Measurements from ENCODE around the gene TP53I13.

The TP53I13 gene

DNA sequence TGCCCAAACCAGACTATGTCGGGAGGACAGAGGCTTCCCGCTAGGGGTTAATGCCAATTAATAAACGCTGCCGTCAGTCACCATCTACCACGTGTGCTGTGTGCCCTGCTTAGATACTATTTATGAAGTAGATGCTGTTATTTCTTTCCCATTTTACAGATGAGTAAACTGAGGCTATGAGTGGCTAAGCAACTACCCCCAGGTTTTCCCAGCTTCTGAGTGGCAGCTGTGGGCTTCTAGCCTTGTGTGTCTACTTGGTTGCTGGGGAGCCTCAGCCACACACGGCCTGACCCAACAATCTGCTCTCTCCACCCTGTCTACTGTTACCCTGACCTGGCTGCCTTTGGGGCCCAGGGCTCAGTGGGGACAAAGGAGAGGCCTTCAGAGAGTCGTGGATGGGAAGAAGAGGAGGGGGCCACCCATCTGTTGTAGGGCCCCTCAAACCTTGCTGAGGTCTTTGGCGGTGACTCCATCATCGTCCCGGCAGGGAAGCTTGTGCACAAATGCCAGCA, 13.8 kb downstream of the TP53I13 start:
- no peak for DNase-seq

DNA sequence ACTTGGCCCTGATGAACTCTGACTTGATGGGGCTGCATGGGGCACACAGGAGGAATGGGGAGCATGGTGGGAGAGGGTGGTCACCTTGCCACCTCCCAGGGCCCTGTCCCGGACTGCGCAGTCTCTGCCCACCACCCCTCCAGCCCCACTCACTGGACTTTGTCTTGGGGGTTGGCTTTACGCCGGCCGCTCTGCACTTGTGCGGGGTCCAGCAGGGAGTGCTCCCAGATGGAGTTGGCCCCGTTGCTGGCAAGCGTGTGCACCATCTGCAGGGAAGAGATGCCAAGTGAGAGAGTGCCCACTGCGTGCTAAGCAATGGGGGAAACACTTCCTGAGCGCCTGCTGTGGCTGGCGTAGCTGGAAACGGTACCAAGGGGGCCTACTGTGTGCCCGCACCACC, 14.3 kb downstream of the TP53I13 start:
- no peak for DNase-seq

DNA sequence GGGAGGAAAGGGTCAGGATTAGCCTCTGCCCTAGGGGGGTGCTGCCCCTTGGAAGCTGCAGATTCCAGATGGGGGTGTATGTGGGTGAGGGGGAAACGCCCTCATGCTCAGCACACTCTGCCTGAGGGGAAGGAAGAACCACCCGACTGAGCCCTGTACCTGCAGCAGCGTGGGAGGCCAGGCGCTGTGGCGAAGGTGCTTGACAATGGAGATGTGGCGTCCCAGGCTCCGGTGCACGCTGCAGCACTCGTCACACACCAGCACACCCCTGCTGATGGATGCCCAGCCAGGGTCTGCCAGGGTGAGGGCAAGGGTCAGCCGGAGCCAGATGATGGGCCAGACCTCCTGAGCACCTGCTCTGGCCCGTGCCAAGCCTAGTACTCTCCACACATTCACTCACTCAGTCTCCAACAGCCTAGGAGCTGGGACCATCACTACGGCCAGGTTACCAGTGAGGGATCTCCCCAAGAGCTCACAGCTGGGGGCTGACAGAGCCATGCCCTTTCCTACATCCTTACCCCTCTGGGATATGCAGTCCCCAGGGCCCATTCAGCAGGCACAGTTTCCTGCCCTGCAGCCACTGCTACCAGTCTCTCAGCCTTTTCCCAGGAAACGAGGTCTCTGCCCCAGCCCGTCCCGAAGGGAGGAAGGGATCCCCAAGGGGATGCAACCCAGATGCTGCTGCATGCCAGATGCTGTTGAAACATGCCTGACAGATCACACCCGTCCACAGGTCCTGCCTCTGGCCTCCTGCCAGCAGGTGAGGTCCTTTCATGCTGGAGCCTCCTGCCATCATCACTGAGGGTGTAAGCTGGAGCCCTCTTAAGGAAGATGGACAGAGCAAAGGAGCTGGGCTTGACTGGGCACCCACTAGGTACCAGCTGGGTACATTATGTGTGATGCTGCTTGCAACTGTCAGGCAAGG, 15.1 kb downstream of the TP53I13 start:
- no peak for DNase-seq

DNA sequence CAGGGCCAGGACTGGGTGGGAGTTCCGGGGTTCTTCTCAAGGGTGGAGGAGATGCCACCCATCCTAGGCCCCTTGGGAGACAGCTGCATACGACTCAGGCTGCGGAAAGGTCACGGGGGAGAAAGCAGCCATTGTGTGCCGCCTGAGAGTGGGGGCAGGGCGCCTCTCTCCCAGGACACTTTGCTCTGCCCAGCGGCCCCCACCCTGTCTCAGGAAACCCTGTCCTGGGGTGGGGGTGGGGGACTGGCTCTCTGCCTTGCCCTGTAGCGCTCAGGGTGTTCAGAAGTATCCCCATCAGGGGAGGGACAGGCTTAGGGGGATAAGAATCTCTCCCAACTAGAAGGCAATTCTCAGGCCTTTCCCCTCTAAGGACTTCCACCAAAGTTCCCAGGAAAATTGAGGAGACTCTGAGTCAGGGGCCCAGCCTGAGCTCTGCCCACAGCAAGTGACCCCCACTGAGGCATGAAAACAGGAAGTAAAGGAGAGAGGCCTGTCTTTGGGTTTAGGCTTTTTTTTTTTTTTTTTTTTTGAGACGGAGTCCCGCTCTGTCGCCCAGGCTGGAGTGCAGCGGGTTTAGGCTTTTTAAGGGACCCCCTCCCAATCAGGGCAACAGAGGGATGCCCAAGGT, 16.1 kb downstream of the TP53I13 start:
- no peak for DNase-seq

DNA sequence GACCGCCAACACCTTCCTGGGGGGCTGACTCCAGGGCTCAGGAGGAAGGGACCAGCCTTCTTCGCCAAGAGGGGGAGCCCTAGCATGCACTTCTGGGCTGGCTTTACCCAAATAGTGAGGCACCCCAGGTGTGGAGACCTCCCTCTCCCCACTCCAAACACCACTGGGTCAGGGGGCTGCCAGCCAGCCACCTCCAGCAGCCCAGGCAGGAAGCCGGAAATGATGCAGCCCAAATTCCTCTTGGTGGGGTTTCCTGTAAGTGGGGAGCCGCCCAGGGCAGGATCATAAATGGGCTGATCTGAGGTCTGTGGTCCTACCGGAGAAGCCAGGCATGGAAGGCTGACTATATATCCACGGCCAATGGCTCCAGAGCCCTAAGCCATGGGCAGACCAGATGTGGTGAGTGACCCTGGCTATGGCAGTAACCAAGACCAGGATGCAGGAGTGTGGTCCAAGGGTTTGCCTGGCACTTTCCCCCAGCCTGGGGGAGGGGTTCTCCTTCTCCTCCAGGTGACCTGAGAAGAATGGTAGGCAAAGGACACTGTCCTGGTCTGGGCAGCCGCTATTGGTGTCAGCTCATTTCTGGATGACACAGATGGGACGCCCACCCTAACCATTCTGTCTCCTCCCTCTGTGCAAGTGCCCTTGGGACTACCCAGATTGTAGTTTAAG, 16.7 kb downstream of the TP53I13 start:
- DNase-seq = no peak

DNA sequence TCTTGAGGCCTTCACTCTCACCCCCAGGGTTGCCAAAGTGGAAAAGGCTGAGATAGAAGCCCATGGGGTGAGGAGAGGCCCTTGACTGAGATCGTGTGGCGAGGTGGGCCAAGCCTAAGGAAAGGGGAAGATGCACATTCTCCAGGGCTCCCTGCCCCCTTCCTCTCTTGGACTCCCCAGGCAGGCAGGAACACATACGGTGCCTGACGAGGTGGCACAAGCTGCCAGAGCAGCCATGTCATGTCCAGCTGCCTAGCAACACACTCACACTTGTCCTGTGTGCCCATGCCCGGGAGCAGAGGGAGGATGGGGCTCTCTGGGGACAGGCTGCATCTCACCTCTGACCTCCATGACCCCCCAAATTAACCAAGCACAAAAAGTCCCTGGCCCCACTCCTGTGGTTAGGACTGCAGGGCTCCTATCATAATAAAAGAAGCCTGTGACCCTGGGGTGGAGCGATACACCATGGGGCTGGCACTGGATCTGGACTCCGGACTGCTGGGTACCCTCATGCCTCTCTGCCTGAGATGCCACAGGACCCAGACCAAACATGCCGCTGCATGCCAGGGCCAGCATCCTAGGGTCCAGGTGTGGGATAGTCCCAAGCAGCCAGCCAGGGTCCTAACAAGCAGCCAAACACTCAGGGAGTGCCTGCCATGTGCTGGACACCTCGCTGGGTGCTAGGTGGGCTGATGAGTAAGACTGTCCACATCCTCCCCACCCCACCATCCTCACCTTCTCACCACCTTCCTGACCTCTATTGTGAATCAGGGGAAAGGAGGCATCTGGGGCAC, 18.4 kb downstream of the TP53I13 start:
- no peak for DNase-seq

DNA sequence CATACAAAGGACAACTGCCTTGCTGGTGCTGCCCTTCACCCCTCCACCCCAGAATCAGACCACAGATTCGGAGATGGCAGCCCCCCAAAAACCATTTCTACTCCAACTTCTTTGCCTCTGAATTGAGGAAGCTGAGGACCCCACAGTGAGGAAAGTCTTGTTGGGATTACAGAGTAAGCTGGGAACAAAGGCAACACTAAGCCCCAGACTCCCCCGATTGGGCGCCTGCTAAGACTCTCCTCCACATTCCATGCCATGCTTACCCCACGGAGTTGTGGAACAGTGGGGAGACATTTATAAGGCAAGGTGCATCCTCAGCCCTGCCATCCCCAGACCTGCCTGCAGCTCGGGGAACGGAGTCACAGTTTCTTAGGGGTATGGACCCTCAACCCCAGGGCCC, 19.1 kb downstream of the TP53I13 start:
- DNase-seq = no peak

DNA sequence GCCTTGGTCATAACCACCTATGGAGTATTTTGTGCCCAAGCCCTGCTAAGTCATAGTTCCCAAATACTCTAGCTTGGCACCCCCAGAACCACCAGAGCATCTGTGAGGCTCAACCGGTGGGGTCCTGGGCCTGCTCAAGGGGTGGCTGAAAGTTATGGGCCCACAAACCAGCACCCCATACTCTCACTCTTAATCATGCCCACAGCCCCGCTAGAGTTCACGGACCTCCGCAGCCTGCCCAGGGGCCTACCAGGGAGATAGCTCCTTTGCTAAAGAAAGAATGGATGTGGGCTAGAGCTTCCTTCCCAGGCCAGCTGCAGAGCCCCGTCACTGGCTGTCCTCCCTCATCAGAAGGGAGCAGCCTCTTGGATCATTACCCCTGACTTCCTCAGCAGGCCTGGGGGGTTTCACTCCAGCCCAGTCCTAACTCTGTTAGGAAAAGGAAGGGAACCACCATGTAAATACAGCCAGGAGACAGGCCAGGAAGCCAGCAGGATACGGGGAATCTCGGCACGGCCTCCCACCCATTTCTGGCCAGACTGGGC, 19.6 kb downstream of the TP53I13 start:
- DNase-seq = no peak

DNA sequence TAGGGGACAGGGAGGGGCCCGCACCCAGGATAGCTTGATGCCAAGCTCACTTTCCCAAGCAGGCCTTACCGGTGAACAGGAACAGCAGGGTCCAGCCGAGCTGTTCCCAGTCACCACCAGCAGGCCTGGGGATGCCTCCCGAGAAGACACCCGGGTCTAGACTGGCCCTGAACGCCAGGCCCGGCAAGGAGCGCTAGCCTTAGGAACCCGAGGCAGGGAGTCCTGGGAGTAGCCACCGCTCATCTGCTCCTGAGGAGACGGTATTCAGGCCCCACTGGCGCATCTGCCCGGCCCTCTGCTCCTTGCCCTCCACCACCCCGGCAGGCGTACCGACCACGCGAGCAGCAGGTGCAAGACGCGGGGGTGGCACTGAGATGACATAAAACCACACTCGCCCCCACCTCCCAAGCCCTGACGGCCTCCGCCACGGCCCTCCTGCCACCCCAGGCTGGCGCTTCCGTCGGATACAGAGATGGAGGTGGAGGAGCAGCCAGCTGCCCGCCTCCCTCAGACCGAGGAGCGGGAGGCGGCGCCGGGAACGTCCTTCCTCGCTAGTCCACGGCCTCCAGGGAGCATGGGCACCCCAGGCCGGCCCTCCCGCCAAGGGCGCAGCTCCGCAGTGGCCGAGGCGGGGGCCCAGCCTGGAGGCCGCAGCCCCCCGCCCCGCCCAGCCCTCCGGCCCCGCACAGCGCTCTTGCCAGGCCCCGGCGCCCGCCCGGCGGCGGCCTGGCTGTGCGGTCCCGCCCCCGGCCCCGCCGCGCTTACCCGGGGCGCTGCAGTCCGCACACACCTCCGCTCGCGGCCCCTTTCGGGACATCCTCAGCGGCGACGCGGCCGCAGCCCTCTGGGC, 20.3 kb downstream of the TP53I13 start:
- peak; percentile 68 for DNase-seq

DNA sequence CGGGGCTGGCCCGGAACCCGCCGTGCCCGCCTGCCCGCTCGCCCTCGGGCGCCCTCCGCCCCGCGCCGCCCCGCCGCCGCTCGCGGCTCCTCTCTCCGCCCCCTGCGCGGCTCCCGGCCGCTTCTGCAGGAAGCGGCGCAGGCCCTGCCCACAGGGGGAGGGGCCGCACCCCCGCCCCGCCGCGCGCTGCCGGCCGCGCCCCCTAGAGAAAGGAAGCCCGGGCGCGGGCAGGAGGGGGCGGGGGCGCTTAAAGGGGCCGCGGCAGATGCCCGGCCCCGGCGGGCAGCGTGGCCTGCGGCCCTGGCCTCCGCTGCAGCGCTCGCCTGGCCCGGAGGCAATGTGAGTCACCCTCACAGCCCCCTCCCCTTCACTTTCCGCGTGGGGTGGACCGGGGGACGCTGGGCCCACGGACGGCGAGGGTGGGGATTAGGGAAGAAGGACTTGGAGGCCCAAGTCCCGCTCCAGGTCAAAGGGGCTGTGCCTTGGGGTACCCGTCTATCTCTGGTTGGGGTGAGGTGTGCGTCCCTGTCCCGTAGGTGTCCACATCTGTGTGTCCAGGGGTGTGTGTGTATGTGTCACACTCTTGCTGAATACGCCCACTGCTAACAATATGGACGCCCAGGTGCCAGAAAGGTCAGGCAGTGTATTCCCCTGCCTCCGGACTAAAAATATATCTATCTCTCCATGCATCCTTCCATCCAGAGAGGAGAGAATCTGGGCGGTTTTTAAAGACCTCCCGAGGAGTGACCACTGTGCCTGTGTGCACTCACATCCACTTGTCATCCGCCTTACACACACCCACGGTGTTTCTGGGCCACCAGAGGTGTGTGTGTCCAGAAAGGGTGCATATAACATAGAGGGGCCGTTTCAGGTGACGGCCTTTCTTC, 21.3 kb downstream of the TP53I13 start, which contains the start of gene GIT1:
Gene GIT1 (minus strand): TSS at position 125 of the 887 bp plus-strand sequence. CDS start 270 bp downstream, outside the sequence.
- DNase-seq = peak; percentile 91

DNA sequence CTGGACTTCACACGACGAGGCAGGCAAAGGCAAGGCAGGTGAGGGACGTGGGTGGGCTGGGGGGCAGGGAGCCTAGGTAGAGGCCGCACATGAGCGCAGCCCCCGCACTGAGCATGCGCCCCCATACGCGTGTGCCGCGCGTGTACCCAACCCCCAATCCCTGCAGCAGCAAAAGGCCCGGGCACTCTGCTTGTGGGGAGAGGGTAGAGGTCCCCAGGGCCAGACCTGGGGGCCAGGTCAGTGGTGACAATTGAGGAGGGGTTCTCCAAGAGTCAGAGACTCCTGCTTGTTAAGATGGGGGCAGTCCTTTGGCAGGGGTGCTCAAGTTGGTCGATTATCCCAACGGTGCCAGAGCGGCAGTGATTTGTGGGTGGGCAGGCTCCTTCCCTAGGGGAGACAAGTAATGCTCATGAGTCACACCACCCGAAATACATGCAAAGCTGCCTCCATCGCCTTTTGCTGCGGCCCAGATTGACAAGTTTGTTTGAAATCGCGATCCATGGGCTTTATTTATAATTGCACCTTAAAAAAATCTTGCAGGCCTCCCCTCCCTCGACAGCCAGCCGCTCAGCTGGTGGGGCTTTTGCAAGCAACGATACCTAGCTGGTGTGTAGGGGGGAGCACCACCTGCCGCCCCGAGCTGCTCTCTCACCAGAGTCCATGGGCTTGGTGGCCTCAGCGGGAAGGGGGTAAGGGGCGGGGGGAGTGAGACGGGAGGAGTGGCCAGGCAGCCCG, 22.1 kb downstream of the TP53I13 start:
- peak; percentile 80 for DNase-seq

DNA sequence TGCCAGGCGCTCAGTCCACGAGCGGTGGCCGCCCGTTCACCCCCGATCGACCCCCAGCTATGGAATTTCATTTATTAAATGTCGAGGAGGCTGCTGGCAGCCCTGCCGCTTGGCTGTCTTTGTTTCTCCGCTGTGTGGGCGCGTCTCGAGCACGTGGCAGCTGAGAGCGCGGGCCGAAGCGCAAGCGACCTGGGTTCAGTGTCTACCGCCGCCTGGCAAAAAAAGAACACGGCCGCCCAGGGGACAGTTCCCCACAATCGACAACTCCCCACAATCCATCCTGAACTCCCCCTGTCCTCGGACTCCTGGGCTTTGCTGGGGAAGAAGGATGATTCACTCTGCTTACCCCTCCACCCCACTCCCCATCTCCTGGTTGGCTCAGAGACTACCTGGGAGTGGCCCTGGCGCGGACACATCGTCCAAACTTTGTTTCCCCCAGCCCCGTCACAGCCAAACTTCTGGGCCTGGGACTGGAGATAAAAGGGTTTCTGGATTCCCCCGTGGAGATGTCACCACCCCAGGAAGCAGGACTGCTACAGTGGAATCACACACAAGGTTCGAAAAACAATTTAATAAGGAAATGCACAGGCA, 22.7 kb downstream of the TP53I13 start:
- peak; percentile 82 for DNase-seq

DNA sequence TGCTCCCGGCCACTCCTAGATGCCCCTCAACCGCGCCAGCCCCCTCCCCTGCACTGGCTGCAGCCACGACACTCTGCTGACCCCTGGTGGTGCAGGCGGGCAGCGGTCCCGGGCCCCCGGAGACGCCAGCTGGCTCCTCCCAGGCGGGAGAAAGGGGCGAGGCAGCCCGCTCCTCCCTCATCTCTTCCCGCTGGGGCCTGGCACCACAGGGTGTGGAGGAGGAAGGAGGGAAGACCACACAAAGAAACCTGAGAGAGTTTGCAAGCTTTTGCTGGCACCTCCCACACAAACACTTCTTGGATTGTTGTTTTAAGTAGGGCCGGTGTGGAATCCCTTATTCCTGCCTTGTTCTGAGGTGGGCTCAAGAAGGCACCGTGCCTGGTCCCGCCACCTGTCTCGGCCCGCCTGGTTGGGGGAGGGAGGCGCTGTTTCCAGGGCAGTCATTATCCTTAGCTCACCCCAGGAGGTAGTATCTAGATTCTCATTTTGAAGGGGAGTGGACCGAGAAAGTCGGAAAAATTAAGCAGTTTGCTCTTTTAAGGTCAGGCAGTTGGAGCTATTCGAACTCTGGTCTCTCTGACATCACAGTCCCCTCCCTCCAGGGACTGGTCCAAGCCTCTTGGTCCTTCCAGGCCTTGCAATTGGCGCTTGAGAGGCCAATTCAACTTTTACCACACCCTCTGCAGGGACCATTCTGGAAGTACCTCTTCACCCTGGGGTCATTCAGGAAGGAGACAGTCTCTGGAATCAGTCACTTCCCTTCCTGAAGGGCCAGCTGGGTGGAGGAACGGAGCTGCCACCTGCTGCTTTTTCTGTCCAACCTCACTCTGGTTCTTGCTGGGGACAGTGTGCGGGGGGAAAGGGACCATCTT, 23.5 kb downstream of the TP53I13 start:
- peak; percentile 93 for DNase-seq

DNA sequence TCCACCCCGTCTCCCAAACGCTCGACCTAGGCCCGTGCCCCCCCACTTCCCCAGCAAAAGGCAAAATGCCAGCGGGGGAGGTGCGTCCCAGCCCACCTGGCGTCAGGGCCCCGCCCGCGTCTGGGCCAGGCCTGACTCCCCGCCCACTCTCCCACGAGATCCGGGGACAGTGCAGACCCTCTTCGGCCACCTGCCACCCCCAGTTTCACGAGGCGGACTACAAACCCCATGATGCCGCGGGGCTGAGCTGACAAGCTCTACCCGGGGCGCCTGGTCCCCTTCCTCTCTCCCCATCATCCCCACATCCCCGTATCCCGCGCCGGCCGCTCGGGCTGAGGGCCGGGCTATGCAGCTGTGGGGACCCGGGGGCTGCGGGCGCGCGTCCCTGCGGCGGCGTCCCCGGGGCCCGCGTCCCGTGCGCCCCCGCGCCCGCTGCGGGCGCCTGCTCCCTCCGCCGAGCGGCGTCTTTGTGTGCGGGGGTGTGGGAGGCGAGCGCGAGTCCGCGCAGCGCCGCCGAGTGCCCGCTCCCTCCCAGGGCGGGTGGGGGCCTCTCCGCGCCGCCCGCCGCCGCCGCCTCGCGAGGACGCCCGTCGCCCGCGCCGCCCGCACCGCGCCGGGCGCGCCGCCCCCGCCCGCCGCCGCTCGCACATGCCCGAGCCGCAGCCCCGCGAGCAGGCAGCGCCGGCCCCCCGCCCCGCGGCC, 24.5 kb downstream of the TP53I13 start, which contains the start of gene ANKRD13B:
Gene ANKRD13B (plus strand): TSS at position 283 of the 702 bp plus-strand sequence. CDS start 490 bp downstream, outside the sequence.
- DNase-seq = peak; percentile 68

DNA sequence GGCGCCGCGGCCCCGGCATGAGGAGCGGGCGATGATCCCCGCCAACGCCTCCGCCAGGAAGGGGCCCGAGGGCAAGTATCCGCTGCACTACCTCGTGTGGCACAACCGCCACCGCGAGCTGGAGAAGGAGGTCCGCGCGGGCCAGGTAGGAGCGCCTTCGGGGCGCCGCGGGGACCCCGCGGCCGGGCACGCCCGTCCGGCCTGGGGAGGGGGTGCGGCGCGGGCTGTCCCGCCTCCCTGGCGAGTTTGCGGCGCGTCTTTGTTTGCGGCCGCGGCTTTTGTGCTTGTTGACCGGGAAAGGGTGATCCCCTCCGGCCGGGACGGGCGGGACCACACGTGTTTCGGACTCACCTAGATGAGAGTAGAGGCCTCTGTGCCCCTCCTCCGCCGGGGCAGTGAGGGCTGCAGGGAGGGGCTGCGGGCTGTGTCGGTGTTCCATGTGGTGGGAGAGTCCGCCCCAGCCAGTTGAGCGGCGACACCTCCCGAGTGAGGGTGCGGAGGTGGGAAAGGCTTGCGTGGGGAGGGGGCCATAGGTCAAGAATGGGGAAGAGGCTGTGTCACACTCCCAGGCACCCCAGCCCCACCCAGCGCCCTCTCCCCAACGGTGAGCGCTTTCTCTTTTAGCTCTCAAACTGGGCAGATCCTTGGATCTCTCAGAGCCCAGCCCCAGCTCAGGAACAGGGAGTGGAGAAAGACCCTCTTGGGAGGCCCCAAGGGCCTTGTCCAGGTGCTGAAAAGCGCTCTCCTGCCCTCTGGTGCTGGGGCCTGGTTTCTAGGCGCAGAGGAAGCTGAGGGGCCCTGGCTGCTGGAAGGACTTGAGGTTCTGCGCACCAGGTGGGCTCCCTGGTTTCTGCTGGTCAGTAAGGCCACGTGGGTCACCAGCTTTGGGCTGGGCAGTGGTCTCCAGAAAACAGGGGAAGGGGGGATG, 25.4 kb downstream of the TP53I13 start:
- peak; percentile 61 for DNase-seq

DNA sequence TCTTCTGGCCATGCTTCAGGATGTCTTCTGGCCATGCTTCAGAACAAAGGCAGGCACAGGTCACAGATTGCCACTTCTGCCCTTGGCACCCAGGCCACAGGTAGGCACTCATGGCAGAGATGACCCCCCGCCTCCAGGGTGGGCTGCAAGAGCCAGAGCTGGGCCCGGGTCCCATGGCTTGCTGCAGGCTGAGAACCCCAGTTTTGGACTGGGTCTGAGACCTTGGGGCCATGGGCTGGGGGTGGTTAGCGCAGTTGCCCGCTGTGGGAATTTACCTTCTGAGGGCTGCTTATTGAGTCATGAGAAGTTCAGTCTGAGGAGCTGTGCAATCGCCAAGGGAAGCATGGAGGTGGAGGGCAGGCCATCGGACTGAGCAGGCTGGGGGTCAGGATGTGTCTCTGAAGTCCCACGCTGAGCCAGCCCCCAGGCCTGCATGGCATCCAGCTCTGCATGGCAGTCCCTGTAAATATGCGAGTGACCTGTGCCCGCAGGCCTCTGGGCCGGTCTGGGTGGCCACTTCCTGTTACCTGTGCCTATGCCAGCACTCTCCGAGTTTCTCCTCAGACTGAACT, 26.1 kb downstream of the TP53I13 start:
- no peak for DNase-seq
